ENCODE measurements around the gene SANBR. TPM values are rescaled to one million over a fixed set of nuclear protein-coding genes. Genes with fewer than 3 reads are reported as not detected.

The SANBR gene
- total and polyA plus RNA-seq, 2 of the 13 experiments (the other 11 are each of a cell fraction or from before 2014, with no cell fraction given) = 9.8 to 20.9 TPM

DNA sequence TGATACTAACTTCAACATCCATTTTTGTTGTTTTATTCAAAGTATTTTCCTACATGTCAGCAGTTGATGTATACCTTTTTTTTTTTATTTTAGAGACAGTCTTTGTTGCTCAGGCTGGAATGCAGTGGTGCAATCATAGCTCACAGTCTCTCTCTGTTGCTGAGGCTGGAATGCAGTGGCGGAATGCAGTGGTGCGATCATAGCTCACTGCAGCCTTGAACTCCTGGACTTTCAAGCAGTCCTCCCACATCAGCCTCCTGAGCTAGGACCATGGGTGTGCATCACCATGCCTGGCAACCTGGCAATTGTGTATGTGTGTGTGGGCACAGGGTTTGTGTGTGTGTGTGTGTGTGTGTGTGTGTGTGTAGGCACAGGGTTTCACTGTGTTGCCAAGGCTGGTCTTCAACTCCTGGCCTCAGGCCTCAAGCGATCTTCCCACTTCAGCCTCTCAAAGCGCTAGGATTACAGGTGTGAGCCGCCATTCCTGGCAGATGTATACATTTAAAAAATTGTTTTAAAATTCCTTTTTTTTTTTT is 24.8 kb downstream of the SANBR start (continued):
- no peak for TF ChIP-seq SOX6 (IDR thresholded peaks at IDR 0.05)
- TF ChIP-seq SOX6 (CRISPR knock-in tag; IDR thresholded peaks at IDR 0.05) = peak; percentile 86
- TF ChIP-seq ZNF709 (CRISPR knock-in tag; IDR thresholded peaks at IDR 0.05) = no peak
- peak; percentile 78; the same call in 1 of the 2 replicates for TF ChIP-seq MIER3 (CRISPR knock-in tag; IDR thresholded peaks at IDR 0.05; ENCODE audit: borderline replicate concordance)
- no peak for TF ChIP-seq ZBTB40 (IDR thresholded peaks at IDR 0.05)
- no peak for TF ChIP-seq ZBTB40 (CRISPR knock-in tag; IDR thresholded peaks at IDR 0.05)
- no peak for TF ChIP-seq MED13 (CRISPR knock-in tag; IDR thresholded peaks at IDR 0.05)
- TF ChIP-seq FOXP4 (CRISPR knock-in tag; IDR thresholded peaks at IDR 0.05) = peak; percentile 86
- TF ChIP-seq CHD4 (IDR thresholded peaks at IDR 0.05; ENCODE audit: borderline replicate concordance, low read length) = peak; percentile 75; the same call in 1 of the 2 replicates
- TF ChIP-seq, protein P1, sequence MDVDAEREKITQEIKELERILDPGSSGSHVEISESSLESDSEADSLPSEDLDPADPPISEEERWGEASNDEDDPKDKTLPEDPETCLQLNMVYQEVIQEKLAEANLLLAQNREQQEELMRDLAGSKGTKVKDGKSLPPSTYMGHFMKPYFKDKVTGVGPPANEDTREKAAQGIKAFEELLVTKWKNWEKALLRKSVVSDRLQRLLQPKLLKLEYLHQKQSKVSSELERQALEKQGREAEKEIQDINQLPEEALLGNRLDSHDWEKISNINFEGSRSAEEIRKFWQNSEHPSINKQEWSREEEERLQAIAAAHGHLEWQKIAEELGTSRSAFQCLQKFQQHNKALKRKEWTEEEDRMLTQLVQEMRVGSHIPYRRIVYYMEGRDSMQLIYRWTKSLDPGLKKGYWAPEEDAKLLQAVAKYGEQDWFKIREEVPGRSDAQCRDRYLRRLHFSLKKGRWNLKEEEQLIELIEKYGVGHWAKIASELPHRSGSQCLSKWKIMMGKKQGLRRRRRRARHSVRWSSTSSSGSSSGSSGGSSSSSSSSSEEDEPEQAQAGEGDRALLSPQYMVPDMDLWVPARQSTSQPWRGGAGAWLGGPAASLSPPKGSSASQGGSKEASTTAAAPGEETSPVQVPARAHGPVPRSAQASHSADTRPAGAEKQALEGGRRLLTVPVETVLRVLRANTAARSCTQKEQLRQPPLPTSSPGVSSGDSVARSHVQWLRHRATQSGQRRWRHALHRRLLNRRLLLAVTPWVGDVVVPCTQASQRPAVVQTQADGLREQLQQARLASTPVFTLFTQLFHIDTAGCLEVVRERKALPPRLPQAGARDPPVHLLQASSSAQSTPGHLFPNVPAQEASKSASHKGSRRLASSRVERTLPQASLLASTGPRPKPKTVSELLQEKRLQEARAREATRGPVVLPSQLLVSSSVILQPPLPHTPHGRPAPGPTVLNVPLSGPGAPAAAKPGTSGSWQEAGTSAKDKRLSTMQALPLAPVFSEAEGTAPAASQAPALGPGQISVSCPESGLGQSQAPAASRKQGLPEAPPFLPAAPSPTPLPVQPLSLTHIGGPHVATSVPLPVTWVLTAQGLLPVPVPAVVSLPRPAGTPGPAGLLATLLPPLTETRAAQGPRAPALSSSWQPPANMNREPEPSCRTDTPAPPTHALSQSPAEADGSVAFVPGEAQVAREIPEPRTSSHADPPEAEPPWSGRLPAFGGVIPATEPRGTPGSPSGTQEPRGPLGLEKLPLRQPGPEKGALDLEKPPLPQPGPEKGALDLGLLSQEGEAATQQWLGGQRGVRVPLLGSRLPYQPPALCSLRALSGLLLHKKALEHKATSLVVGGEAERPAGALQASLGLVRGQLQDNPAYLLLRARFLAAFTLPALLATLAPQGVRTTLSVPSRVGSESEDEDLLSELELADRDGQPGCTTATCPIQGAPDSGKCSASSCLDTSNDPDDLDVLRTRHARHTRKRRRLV (CRISPR knock-in tag; IDR thresholded peaks at IDR 0.05) = no peak
- 0 out of 2 replicates have a peak, but pooled peaks have one; percentile 43 for TF ChIP-seq MIXL1 (CRISPR knock-in tag; IDR thresholded peaks at IDR 0.05)
- TF ChIP-seq BCL6 (CRISPR knock-in tag; IDR thresholded peaks at IDR 0.05) = peak; percentile 51; the same call in 1 of the 2 replicates
- TF ChIP-seq ZNF383 (CRISPR knock-in tag; IDR thresholded peaks at IDR 0.05; ENCODE audit: borderline replicate concordance) = no peak
- no peak for TF ChIP-seq ZNF878 (CRISPR knock-in tag; IDR thresholded peaks at IDR 0.05)
- TF ChIP-seq RXRB (CRISPR knock-in tag; IDR thresholded peaks at IDR 0.05; ENCODE audit: borderline replicate concordance) = peak; percentile 16; the same call in 1 of the 2 replicates
